Common myeloid progenitor, CD34-positive (primary cell): ENCODE results near the gene NR4A3. TPM values are rescaled to one million over a fixed set of nuclear protein-coding genes. Genes with fewer than 3 reads are reported as not detected.
"Not testable (repeated sequence)": the region's sequence is repeated elsewhere in the genome, so short reads cannot be mapped to it uniquely, and the experiment has no call there.

Experiments used
- CTCF ChIA-PET: fragments of 350-600 bp; sonication (Branson Sonifier 250); formaldehyde crosslinking; loops from one replicate; lab custom pipeline; 2021; ENCODE audit warnings: antibody characterized with exemption; lab: Charles Lee
- POLR2A ChIA-PET: fragments of 350-600 bp; sonication (Branson Sonifier 250); formaldehyde crosslinking; loops from one replicate; lab custom pipeline; 2021; ENCODE audit warnings: antibody characterized with exemption; lab: Charles Lee
- DNase-seq, 3 donors: peaks; one replicate each; pipeline versions ENCODE4 v3.0.0 to v3.0.0-alpha.2; 2013
- H3K27ac ChIP-seq, 2 experiments: 1 replicate in 1 of 2; 2 replicates in 1 of 2; pipeline ENCODE4 v1.7.0; 2013; ENCODE audit warnings: inconsistent platforms in 2 of 2, low read length in 2 of 2, mild to moderate bottlenecking in 2 of 2, low read depth in 1 of 2, moderate library complexity in 1 of 2; ENCODE audit not compliant: severe bottlenecking in 2 of 2, insufficient read depth in 1 of 2, poor library complexity in 1 of 2
- H3K27me3 ChIP-seq, 5 experiments: replicated peaks in 2 of 5; 1 replicate in 3 of 5; 2 replicates in 2 of 5; pipeline versions ENCODE4 v1.6.1 to v1.7.0; 2013; ENCODE audit warnings: low read length in 4 of 5, mild to moderate bottlenecking in 2 of 5, moderate library complexity in 2 of 5, inconsistent platforms in 1 of 5; ENCODE audit not compliant: insufficient read depth in 5 of 5, control insufficient read depth in 4 of 5
- H3K36me3 ChIP-seq, 4 experiments: 1 replicate in 2 of 4; 2 replicates in 2 of 4; pipeline versions ENCODE4 v1.6.1 to v1.7.0; 2013; ENCODE audit warnings: low read length in 3 of 4, control low read depth in 1 of 4, mild to moderate bottlenecking in 1 of 4; ENCODE audit not compliant: control insufficient read depth in 4 of 4, insufficient read depth in 4 of 4
- H3K4me1 ChIP-seq, 4 experiments: 1 replicate in 3 of 4; 2 replicates in 1 of 4; pipeline versions ENCODE4 v1.6.1 to v1.7.1; 2013; ENCODE audit warnings: low read length in 3 of 4, mild to moderate bottlenecking in 3 of 4, control low read depth in 1 of 4, inconsistent platforms in 1 of 4, moderate library complexity in 1 of 4; ENCODE audit not compliant: control insufficient read depth in 4 of 4, insufficient read depth in 4 of 4; ENCODE audit errors: control extremely low read depth in 1 of 4
- H3K4me3 ChIP-seq, 7 experiments: 1 replicate in 4 of 7; 2 replicates in 3 of 7; pipeline versions ENCODE4 v1.5.1 to v1.7.0; 2013; ENCODE audit warnings: mild to moderate bottlenecking in 7 of 7, low read length in 6 of 7, moderate library complexity in 6 of 7, inconsistent platforms in 2 of 7, low read depth in 2 of 7, control low read depth in 1 of 7; ENCODE audit not compliant: insufficient read depth in 4 of 7, control insufficient read depth in 1 of 7; ENCODE audit errors: extremely low read depth in 1 of 7
- H3K9me3 ChIP-seq, 5 experiments: 1 replicate in 4 of 5; 2 replicates in 1 of 5; pipeline versions ENCODE4 v1.6.1 to v1.7.1; 2013; ENCODE audit warnings: low read length in 4 of 5, mild to moderate bottlenecking in 2 of 5, inconsistent platforms in 1 of 5, low read depth in 1 of 5, moderate library complexity in 1 of 5; ENCODE audit not compliant: control insufficient read depth in 4 of 5, insufficient read depth in 2 of 5; ENCODE audit errors: control extremely low read depth in 1 of 5
- WGBS: methylation state at CpG from one replicate; pipeline ENCODE4 v1.1.5; 2013; ENCODE audit not compliant: insufficient coverage; 5-methylcytosine and 5-hydroxymethylcytosine counted together
- polyA plus RNA-seq: library from polyadenylated mRNA; unstranded; fragments of 120-200 nt; gene quantifications from one replicate; pipeline ENCODE4 v1.2.1, GENCODE V29; 2013

Gene NR4A3
- polyA plus RNA-seq: 3.4 TPM

GRCh38 chr9:99821396-99822108, at the start of gene NR4A3:
TSS of gene NR4A3 (plus strand) at chr9:99821885. CDS start at chr9:99828043, 6,158 bp downstream.
- Histone ChIP-seq H3K4me1 (peaks cover 20 to 72% (median 67%) of the 10 kb centered on the region in 4 experiments), H3K36me3 (no peaks in the 10 kb centered on the region), H3K27me3 (peaks cover 6 to 44% (median 21%) of the 10 kb centered on the region in 5 experiments), H3K27ac (peak within 1 kb of the TSS in 1 of 2 experiments; percentile 71), H3K4me3 (peak within 1 kb of the TSS; percentile 62 to 94 (median 82)), H3K9me3 (no peaks in the 10 kb centered on the region)
- 0% methylated on average over 44 of the region's 75 CpGs for WGBS
- ChIA-PET POLR2A (interaction anchor here (0.6 to 2.1 kb wide), 6 partner anchors 7 to 637 kb away, joined by 3 to 12 read pairs (median 5); partner anchors contain the start of gene STX17), CTCF (interaction anchor here (0.6 to 1.6 kb wide), 7 partner anchors 9 to 637 kb away, joined by 3 to 6 read pairs (median 3); no protein-coding TSS in a partner anchor)
- peak; percentile 96 for DNase-seq

DNA sequence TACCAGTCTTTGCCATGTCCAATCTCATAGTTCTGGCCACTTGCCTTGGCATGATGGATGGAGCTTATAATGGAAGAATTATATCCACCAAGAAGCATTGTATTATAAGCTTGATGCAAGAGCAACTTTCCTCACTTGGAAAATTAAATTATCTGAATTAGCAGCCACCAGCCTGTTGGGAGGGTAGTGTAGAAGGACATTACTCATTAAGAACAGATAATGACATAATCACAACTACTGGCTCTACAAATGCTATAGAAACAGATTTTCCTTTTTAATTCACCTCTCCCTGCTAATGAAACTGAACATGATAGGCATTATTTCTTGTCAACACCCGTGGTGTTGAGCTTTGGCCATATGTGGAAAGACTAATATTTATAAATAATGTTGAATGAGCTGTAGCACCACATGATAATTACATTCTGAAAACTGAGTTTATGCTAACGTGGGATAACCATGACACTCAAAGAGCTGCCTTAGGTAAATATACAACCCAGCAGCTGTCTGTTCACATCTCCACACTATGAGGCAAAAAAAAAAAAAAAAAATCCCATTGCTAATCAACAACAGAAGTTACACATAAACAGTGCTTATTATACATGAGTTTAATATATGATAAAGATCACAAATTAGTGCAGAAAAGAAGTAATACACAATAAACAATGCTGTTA, 48.1 kb upstream of the NR4A3 start:
- H3K27me3 ChIP-seq: no peaks in the 10 kb centered on the region
- no peak overlapping the region for H3K4me3 ChIP-seq
- no peak overlapping the region for H3K27ac ChIP-seq
- ChIA-PET POLR2A (no interaction called here), CTCF (interaction anchor here (1.0 kb wide), 1 partner anchor 31 kb away, joined by 3 read pairs; no protein-coding TSS in a partner anchor)
- no peaks in the 10 kb centered on the region for H3K9me3 ChIP-seq
- no peak for DNase-seq
- H3K4me1 ChIP-seq: no peaks in the 10 kb centered on the region
- H3K36me3 ChIP-seq: no peaks in the 10 kb centered on the region
- WGBS: no CpG with 5 or more reads among the region's 2 CpGs

DNA sequence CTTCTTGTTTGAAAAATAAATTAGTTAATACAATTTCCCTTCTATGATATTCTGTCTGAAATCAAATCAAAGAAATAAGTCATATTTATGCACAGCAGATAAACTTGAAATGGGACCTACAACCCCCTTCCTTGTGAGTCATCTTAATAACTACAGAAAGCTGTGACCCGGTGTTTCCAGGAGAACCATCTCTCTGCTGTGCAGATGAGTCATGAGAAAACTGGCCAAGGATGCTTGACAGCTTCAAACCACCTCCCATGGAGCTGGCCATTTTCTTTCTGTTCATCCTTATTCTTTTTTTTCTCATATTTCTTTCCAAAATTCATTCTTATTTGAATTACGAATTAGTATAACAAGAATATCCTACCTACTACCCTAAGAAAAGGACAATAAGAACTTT, 43.4 kb upstream of the NR4A3 start:
- CTCF ChIA-PET: no interaction called here
- no peak overlapping the region for H3K4me3 ChIP-seq
- H3K9me3 ChIP-seq: no peaks in the 10 kb centered on the region
- H3K4me1 ChIP-seq: peaks cover 2 to 8% (median 6%) of the 10 kb centered on the region in 4 experiments
- DNase-seq: peak in 2 of 3 donors; percentile 30 to 37
- WGBS: 100% methylated on average over 1 of the region's 2 CpGs
- no peaks in the 10 kb centered on the region for H3K36me3 ChIP-seq
- POLR2A ChIA-PET: no interaction called here
- no peaks in the 10 kb centered on the region for H3K27me3 ChIP-seq
- no peak overlapping the region for H3K27ac ChIP-seq

DNA sequence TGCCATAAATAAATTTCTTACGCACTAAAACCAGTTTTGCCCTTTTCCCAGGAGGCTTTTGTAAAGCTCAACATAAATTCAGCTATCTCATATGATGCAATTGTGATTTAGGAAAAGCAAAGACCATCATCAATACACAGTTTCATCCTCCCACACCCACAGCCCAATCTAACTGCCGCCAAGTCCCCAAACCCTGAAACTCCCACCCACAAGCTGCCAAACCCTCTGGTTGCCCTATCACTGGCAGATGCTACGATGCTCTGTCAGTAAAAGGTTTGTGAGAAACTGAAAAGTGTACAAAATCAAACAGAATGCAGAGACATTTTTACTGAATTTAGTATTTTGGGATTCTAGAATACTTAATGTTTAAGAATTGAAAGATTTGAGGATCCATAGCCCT, 42.8 kb upstream of the NR4A3 start:
- no peaks in the 10 kb centered on the region for H3K9me3 ChIP-seq
- H3K4me3 ChIP-seq: no peak overlapping the region
- H3K4me1 ChIP-seq: peaks cover 4 to 13% (median 10%) of the 10 kb centered on the region in 4 experiments
- ChIA-PET CTCF (no interaction called here), POLR2A (no interaction called here)
- 100% methylated on average over 2 of the region's 3 CpGs for WGBS
- H3K36me3 ChIP-seq: no peaks in the 10 kb centered on the region
- no peak for DNase-seq
- H3K27me3 ChIP-seq: no peaks in the 10 kb centered on the region
- H3K27ac ChIP-seq: no peak overlapping the region

DNA sequence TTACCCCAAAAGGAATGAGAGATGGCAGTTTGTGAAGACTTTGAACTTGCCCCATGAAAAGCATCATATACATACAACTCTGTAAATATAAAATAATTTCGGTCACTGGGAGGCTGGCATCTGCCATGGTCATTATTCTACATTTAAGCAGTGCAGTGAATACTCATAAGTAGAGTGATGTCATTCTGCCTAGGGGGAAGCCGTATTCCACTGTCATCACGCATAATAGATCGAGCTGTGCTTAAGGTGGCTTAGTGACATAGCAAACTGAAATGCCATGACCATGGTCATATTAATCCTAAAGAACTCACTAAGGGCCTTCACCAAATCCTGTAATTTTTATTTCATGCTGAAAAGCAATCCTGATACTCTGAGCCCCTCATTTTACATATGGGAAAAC, 42.4 kb upstream of the NR4A3 start:
- DNase-seq: no peak
- WGBS: 95% methylated on average over 4 of the region's 4 CpGs
- POLR2A ChIA-PET: no interaction called here
- Histone ChIP-seq H3K27ac (no peak overlapping the region), H3K4me3 (no peak overlapping the region), H3K27me3 (no peaks in the 10 kb centered on the region), H3K36me3 (no peaks in the 10 kb centered on the region), H3K9me3 (no peaks in the 10 kb centered on the region), H3K4me1 (peaks cover 4 to 14% (median 10%) of the 10 kb centered on the region in 4 experiments)
- CTCF ChIA-PET: interaction anchor here (0.9 kb wide), 1 partner anchor 37 kb away, joined by 3 read pairs; no protein-coding TSS in a partner anchor

DNA sequence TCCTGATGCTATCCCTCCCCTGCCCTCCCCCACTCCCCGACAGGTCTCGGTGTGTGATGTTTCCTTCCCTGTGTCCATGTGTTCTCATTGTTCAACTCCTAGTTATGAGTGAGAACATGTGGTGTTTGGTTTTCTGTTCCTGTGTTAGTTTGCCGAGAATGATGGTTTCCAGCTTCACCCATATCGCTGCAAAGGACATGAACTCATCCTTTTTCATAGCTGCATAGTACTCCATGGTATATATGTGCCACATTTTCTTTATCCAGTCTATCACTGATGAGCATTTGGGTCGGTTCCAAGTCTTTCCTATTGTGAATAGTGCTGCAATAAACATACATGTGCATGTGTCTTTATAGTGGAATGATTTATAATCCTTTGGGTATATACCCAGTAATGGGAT, 39.3 kb upstream of the NR4A3 start:
- H3K36me3 ChIP-seq, CTCF ChIA-PET, H3K9me3 ChIP-seq, DNase-seq, POLR2A ChIA-PET, H3K27ac ChIP-seq, H3K27me3 ChIP-seq, H3K4me3 ChIP-seq: not testable (repeated sequence)
- H3K4me1 ChIP-seq: peaks cover 7 to 14% (median 10%) of the 10 kb centered on the region in 4 experiments
- 100% methylated on average over 1 of the region's 5 CpGs for WGBS
